Testis (tissue), 3 donors: ENCODE results near the gene RASGEF1C. TPM values are rescaled to one million over a fixed set of nuclear protein-coding genes. Genes with fewer than 3 reads are reported as not detected.
A peak's percentile ranks its signal among the peaks of the same experiment; 100 is the strongest.

Source experiments
- DNase-seq: peaks from one replicate; pipeline ENCODE4 v3.0.0-alpha.2; 2019
- H3K27ac ChIP-seq, 2 donors: fragments of 200-600 bp; sonication (generic); one replicate each; pipeline ENCODE4 v1.5.1; 2019
- H3K27me3 ChIP-seq: fragments of 200-600 bp; sonication (generic); one replicate; pipeline ENCODE4 v1.5.1; 2019
- H3K36me3 ChIP-seq: fragments of 200-600 bp; sonication (generic); one replicate; pipeline ENCODE4 v1.5.1; 2017; ENCODE audit warnings: low read depth; ENCODE audit errors: missing control alignments
- H3K4me1 ChIP-seq: fragments of 200-600 bp; sonication (generic); one replicate; pipeline ENCODE4 v1.5.1; 2019
- H3K4me3 ChIP-seq, 2 donors: fragments of 200-600 bp; sonication (generic); one replicate each; pipeline ENCODE4 v1.5.1; 2017 to 2019
- H3K9me3 ChIP-seq: fragments of 200-600 bp; sonication (generic); one replicate; pipeline ENCODE4 v1.5.1; 2017
- POLR2A ChIP-seq: fragments of 450-650 bp; IDR thresholded peaks from one replicate; pipeline ENCODE4 v1.6.1; 2017; ENCODE audit warnings: antibody characterized with exemption, mild to moderate bottlenecking, moderate library complexity
- WGBS, 2 donors: methylation state at CpG; one replicate each; pipeline ENCODE4 v1.1.5; 2018; 5-methylcytosine and 5-hydroxymethylcytosine counted together
- intact Hi-C: fragments of 100-400 bp; cut with DNase I; formaldehyde crosslinking; loops from one replicate; pipeline ENCODE4 v1.15.1; 2023; ENCODE audit warnings: low total_unique reads
- polyA plus RNA-seq: library from polyadenylated mRNA; stranded (reverse); fragments of 350-450 nt; fragmentation: Illumina TruSeq; extraction: RNeasy Lipid Tissue Mini Kit (QIAGEN cat#74804); gene quantifications from one replicate; pipeline ENCODE4 v1.2.3, GENCODE V29; 2014; ENCODE audit warnings: low read depth, low replicate concordance; ENCODE audit not compliant: insufficient read depth
- total RNA-seq, 2 donors: library from RNA; depleted of rRNA; stranded (reverse); fragments of >200 nt; gene quantifications; one replicate each; pipeline ENCODE4 v1.2.3, GENCODE V29; 2016
- TF ChIP-seq, protein P1 (sequence below), 3 experiments: fragments of 450-650 bp in 2 of 3; fragments of 200-600 bp in 1 of 3; sonication (generic) in 1 of 3; IDR thresholded peaks; one replicate each; pipeline ENCODE4 v1.5.1; 2016 to 2019; ENCODE audit warnings: antibody characterized with exemption in 3 of 3, mild to moderate bottlenecking in 2 of 3, moderate library complexity in 1 of 3

Gene RASGEF1C
- total and polyA plus RNA-seq, 3 donors from 2014 or later, result 8.0 to 19.0 (median 8.5) TPM

DNA sequence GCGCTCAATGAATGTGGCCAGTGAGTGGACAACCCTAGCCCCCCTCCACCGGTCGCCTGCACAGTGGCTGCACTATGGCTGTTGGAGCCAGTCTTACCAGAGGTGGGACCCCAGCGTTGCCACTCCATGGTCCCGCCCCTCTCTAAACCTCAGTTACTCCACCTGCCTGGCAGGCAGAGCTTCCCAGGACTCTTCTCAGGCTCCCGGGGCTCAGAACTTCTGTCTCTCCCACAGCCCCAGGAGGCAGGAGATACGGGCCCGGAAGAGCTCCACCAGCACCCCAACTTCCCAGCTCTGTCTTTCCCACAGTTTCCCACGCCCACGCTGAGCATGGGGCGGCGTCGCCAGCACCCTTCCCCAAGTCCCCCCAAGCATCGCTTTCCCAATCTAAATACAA is 975 bp downstream of the RASGEF1C start:
- Histone ChIP-seq H3K27me3 (no peaks in the 10 kb centered on the region), H3K9me3 (no peaks in the 10 kb centered on the region), H3K27ac (no peak overlapping the region), H3K4me3 (peak overlapping the region; percentile 15 to 29), H3K36me3 (no peaks in the 10 kb centered on the region), H3K4me1 (peaks cover 4% of the 10 kb centered on the region)
- 30 to 35% methylated on average over 14 of the region's 14 CpGs for WGBS, 2 donors
- TF ChIP-seq, protein P1, sequence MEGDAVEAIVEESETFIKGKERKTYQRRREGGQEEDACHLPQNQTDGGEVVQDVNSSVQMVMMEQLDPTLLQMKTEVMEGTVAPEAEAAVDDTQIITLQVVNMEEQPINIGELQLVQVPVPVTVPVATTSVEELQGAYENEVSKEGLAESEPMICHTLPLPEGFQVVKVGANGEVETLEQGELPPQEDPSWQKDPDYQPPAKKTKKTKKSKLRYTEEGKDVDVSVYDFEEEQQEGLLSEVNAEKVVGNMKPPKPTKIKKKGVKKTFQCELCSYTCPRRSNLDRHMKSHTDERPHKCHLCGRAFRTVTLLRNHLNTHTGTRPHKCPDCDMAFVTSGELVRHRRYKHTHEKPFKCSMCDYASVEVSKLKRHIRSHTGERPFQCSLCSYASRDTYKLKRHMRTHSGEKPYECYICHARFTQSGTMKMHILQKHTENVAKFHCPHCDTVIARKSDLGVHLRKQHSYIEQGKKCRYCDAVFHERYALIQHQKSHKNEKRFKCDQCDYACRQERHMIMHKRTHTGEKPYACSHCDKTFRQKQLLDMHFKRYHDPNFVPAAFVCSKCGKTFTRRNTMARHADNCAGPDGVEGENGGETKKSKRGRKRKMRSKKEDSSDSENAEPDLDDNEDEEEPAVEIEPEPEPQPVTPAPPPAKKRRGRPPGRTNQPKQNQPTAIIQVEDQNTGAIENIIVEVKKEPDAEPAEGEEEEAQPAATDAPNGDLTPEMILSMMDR (IDR thresholded peaks at IDR 0.05), result no peak
- no peak for TF ChIP-seq POLR2A
- no peak for DNase-seq
- intact Hi-C loops, result loop anchor here (5.0 kb wide), 1 partner anchor 396 kb away; no protein-coding TSS in a partner anchor

DNA sequence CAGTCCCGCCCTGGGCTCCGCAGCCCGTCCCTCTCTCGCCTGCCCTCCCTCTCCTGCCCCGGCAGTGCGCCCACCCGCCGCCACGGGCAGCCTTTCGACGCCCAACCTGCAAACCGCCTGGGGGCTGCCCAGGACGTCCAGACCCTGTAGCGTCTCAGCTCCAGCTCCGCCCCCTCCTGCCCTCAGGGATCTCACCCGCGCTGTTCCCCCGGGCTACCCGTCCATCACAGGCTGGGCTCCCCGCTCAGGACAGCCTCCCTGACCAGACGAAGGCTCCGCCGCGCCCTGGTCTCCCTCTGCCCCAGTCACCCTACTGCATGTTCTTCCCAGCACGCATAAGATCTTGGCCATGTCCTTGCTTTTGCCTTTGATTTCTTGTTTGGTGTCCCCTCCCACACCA is 1.4 kb downstream of the RASGEF1C start:
- peaks cover 4% of the 10 kb centered on the region for H3K4me1 ChIP-seq
- peak overlapping the region in 1 of 2 donors; percentile 15 for H3K4me3 ChIP-seq
- WGBS, 2 donors, result 43 to 45% methylated on average over 24 to 25 of the region's 25 CpGs
- intact Hi-C loops, result loop anchor here (5.0 kb wide), 1 partner anchor 395 kb away; no protein-coding TSS in a partner anchor
- no peaks in the 10 kb centered on the region for H3K27me3 ChIP-seq
- no peak for TF ChIP-seq POLR2A
- TF ChIP-seq, protein P1 (IDR thresholded peaks at IDR 0.05), result no peak
- DNase-seq, result no peak
- no peaks in the 10 kb centered on the region for H3K36me3 ChIP-seq
- no peaks in the 10 kb centered on the region for H3K9me3 ChIP-seq
- H3K27ac ChIP-seq, result no peak overlapping the region

- no peak for DNase-seq
- H3K4me1 ChIP-seq, result peaks cover 4% of the 10 kb centered on the region
- no peaks in the 10 kb centered on the region for H3K36me3 ChIP-seq
- intact Hi-C loops, result loop anchor here (5.0 kb wide), 1 partner anchor 395 kb away; no protein-coding TSS in a partner anchor
- H3K27me3 ChIP-seq, result no peaks in the 10 kb centered on the region
- peak overlapping the region in 1 of 2 donors; percentile 15 for H3K4me3 ChIP-seq
- TF ChIP-seq, protein P1 (IDR thresholded peaks at IDR 0.05), result no peak
- no peaks in the 10 kb centered on the region for H3K9me3 ChIP-seq
- WGBS, 2 donors, result 49 to 62% methylated on average over 11 of the region's 11 CpGs
- H3K27ac ChIP-seq, result no peak overlapping the region
Observed at GRCh38 chr5:180206993-180207392, 2.0 kb downstream of the RASGEF1C start.

- TF ChIP-seq POLR2A, result no peak
- TF ChIP-seq, protein P1 (IDR thresholded peaks at IDR 0.05), result no peak
- Histone ChIP-seq H3K36me3 (no peaks in the 10 kb centered on the region), H3K27ac (no peak overlapping the region), H3K27me3 (no peaks in the 10 kb centered on the region), H3K4me3 (no peak overlapping the region), H3K4me1 (peaks cover 4% of the 10 kb centered on the region), H3K9me3 (no peaks in the 10 kb centered on the region)
- intact Hi-C loops, result loop anchor here (5.0 kb wide), 1 partner anchor 394 kb away; no protein-coding TSS in a partner anchor
- 80 to 92% methylated on average over 1 of the region's 1 CpG for WGBS, 2 donors
- no peak for DNase-seq
Observed at GRCh38 chr5:180205916-180206315, 3.1 kb downstream of the RASGEF1C start.

DNA sequence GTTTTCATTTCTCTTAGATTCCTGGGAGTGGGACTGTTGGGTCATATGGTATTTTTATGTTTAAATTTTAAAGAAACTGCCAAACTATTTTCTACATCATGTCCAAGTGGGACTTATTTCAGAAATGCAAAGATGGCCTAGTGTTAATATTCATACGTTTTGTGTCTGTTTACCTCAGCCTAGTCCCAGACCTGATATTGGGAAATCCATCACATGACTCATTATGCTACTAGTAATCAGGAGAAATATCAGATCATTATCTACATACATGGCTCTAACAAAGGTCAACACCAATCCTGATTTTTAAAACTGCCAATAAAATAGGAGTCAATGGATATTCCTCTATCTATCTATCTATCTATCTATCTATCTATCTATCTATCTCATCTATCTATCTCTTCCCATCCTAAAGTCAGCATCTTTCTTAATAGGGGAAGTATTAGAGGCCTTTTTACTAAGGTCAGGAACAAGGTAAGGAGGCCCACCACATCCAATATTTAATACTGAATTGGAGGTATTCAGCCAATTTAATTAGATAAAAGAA is 4.7 kb downstream of the RASGEF1C start:
- Histone ChIP-seq H3K4me1 (peaks cover 4% of the 10 kb centered on the region), H3K27ac (no peak overlapping the region), H3K9me3 (no peaks in the 10 kb centered on the region), H3K4me3 (no peak overlapping the region), H3K36me3 (no peaks in the 10 kb centered on the region), H3K27me3 (no peaks in the 10 kb centered on the region)
- DNase-seq, result no peak
- TF ChIP-seq, protein P1 (IDR thresholded peaks at IDR 0.05), result no peak
- no peak for TF ChIP-seq POLR2A
- 87 to 90% methylated on average over 1 of the region's 1 CpG for WGBS, 2 donors
- intact Hi-C loops, result no loop called here
